Lung (tissue), 12 donors: ENCODE data around the gene INTS11. TPM values are rescaled to one million over a fixed set of nuclear protein-coding genes. Genes with fewer than 3 reads are reported as not detected.

ENCODE experiments used
- ATAC-seq: fragments of 200-7000 bp; cut with Tn5 transposase; one replicate; pipeline ENCODE4 v1.9.1; 2020; ENCODE audit warnings: moderate number of reproducible peaks; ENCODE audit not compliant: insufficient read depth, low FRiP score
- DNase-seq, 3 donors: peaks; one replicate each; pipeline ENCODE4 v3.0.0-alpha.2; 2013 to 2017
- H3K27ac ChIP-seq, 2 donors: one replicate each; pipeline ENCODE4 v1.5.1; 2013; ENCODE audit warnings: mild to moderate bottlenecking in 2 of 2, moderate library complexity in 2 of 2, control low read depth in 1 of 2, inconsistent platforms in 1 of 2, low read depth in 1 of 2, low read length in 1 of 2
- H3K27me3 ChIP-seq, 3 donors: one replicate each; pipeline ENCODE4 v1.5.1; 2013; ENCODE audit warnings: low read length in 2 of 3; ENCODE audit not compliant: control insufficient read depth in 3 of 3, insufficient read depth in 3 of 3
- H3K36me3 ChIP-seq, 4 donors: one replicate each; pipeline ENCODE4 v1.5.1; 2013; ENCODE audit warnings: low read length in 4 of 4, mild to moderate bottlenecking in 1 of 4, moderate library complexity in 1 of 4; ENCODE audit not compliant: control insufficient read depth in 4 of 4, insufficient read depth in 4 of 4
- H3K4me1 ChIP-seq, 5 donors: one replicate each; pipeline ENCODE4 v1.5.1; 2013; ENCODE audit warnings: low read length in 5 of 5, mild to moderate bottlenecking in 2 of 5, moderate library complexity in 1 of 5; ENCODE audit not compliant: control insufficient read depth in 5 of 5, insufficient read depth in 5 of 5
- H3K4me3 ChIP-seq: one replicate; pipeline ENCODE4 v1.5.1; 2013; ENCODE audit warnings: mild to moderate bottlenecking, control low read depth, moderate library complexity
- H3K9ac ChIP-seq, 2 donors: one replicate each; pipeline ENCODE4 v1.5.1; 2013; ENCODE audit warnings: low read length in 2 of 2, control low read depth in 1 of 2; ENCODE audit not compliant: insufficient read depth in 1 of 2
- H3K9me3 ChIP-seq, 4 donors: one replicate each; pipeline ENCODE4 v1.5.1; 2013; ENCODE audit warnings: low read length in 3 of 4, mild to moderate bottlenecking in 1 of 4, moderate library complexity in 1 of 4; ENCODE audit not compliant: control insufficient read depth in 4 of 4, insufficient read depth in 3 of 4
- WGBS, 2 donors: extraction: QIAGEN DNeasy Blood & Tissue Kit; methylation state at CpG; one replicate each; pipeline ENCODE4 v1.1.7; 2013; 5-methylcytosine and 5-hydroxymethylcytosine counted together
- polyA plus RNA-seq, 2 donors: library from polyadenylated mRNA; stranded (reverse); fragments of 200-250 nt; gene quantifications; one replicate each; pipeline ENCODE4 v1.2.1, GENCODE V29; 2013
- total RNA-seq, 2 donors: library from RNA; depleted of rRNA in 1 of 2; stranded (reverse); fragments of >200 nt in 1 of 2; gene quantifications; one replicate each; pipeline ENCODE4 v1.2.1, GENCODE V29; 2014 to 2021
- TF ChIP-seq, protein P1 (sequence below): IDR thresholded peaks from 2 replicates; pipeline ENCODE4 v1.5.1; 2012; ENCODE audit warnings: mild to moderate bottlenecking; ENCODE audit errors: control extremely low read depth, extremely low read depth
- donor health status: control.
- donor health status: control.
- donor health status: Bipolar disorder and iron deficiency.
- donor health status: healthy.
- donor health status: DM: yes; HTN: yes; CAD: no.

INTS11 gene
- total and polyA plus RNA-seq, 4 donors: 89.8 to 130 (median 96.7) TPM

DNA sequence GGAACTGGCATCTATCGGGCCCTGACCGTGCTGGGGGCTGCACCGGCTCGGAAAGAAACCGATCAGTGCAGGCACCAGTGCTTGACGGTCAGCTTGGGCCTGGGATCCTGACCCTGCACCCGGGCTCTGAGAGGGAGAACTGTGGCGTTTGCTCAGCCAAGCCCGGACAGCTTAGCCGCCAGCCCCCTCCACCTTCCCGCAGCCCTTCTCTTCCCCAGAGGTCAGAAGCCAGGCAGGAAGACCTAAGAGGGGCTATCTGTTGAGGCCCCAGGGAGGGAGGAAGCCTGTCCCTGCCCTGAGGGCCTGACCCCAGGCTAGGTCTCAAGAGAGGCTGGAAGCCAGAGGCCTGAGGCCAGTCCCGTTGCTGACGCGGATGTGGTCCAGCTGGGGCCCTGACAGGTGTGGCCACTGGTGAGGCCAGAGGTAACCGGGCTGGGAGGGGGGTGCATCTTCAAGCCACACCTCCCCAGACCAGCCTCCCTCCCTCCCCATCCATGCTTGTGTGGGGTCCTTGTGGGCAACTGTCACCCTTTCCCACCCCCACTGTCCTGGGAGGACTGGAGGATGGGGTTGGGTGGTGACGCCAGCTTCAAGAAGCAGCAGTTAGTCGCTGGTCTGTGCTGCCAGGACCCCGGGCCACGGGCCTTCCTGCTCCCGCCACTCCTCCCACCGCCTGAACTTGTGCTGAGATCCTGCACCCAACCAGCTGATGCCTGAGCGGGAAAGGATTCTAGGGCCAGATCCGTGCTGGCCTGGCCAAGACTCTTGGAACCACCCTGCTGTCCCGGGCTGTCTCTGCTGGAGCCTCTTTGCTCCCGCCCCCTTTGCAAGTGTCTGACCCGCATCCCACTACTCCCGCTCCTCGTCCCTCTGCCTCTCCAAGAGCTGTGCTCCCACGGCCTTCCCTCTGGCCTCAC lies 27.3 kb upstream of the INTS11 start:
- TF ChIP-seq, protein P1, sequence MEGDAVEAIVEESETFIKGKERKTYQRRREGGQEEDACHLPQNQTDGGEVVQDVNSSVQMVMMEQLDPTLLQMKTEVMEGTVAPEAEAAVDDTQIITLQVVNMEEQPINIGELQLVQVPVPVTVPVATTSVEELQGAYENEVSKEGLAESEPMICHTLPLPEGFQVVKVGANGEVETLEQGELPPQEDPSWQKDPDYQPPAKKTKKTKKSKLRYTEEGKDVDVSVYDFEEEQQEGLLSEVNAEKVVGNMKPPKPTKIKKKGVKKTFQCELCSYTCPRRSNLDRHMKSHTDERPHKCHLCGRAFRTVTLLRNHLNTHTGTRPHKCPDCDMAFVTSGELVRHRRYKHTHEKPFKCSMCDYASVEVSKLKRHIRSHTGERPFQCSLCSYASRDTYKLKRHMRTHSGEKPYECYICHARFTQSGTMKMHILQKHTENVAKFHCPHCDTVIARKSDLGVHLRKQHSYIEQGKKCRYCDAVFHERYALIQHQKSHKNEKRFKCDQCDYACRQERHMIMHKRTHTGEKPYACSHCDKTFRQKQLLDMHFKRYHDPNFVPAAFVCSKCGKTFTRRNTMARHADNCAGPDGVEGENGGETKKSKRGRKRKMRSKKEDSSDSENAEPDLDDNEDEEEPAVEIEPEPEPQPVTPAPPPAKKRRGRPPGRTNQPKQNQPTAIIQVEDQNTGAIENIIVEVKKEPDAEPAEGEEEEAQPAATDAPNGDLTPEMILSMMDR: no peak
- Histone ChIP-seq H3K27ac (peak overlapping the region in 1 of 2 donors; percentile 2), H3K36me3 (peaks cover 0 to 14% (median 5%) of the 10 kb centered on the region in 4 donors), H3K9me3 (peaks cover 0 to 2% (median 0%) of the 10 kb centered on the region in 4 donors), H3K27me3 (no peaks in the 10 kb centered on the region), H3K4me3 (no peak overlapping the region), H3K4me1 (peaks cover 0 to 31% (median 16%) of the 10 kb centered on the region in 5 donors), H3K9ac (no peak overlapping the region)
- 64 to 74% methylated on average over 28 to 29 of the region's 29 CpGs for WGBS, 2 donors
- peak; percentile 50 to 72 (median 54) for DNase-seq
- no peak for ATAC-seq

DNA sequence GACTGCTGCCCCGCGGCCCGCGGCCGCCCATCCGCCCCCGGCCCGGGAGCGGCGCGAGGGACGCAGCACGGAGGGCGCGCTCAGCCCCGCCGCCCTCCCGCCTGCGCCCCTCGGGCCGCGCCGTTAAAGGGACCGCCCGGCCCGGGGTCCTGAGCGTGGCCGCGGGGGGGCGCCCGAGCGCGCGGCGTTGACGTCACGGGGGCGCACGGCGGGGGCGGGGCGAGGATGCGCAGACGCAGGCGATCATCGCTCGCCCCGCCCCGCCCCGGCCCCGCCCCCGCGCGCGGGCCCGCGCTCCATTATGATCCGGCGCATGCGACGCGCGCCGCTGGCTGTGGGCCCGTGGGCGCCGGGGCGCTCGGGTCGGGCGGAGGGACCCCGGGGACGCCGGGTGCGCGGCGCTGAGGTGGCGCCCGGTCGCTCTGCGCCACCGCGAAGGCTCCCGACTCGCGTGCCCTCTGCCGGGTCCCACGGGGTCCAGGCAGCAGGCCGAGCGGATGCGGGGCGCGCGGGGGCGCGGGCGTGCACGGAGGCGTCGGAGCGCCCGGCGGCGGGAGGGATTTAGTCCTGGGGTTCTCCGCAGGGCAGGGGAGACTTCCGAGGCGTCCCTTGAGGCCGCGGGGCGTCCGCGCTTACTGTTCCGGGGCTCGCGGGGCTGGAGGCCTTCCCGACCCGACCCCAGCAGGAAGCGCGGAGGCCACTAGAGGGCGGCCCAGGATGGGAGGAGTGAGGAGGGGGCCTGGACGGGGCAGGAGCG lies 25.0 kb upstream of the INTS11 start, which contains the start of gene DVL1:
TSS of gene DVL1 (minus strand) at position 163 of the 757 bp plus-strand sequence. CDS start 353 bp downstream, outside the sequence.
- Histone ChIP-seq H3K4me3 (peak within 1 kb of the TSS; percentile 78), H3K4me1 (peaks cover 0 to 35% (median 21%) of the 10 kb centered on the region in 5 donors), H3K36me3 (peaks cover 0 to 10% (median 5%) of the 10 kb centered on the region in 4 donors), H3K9ac (peak within 1 kb of the TSS in 1 of 2 donors; percentile 5), H3K27ac (peak within 1 kb of the TSS; percentile 82 to 86), H3K9me3 (peaks cover 0 to 2% (median 0%) of the 10 kb centered on the region in 4 donors), H3K27me3 (no peaks in the 10 kb centered on the region)
- ATAC-seq (peak; percentile 42), DNase-seq (peak; percentile 79 to 86 (median 84))
- WGBS, 2 donors: 0 to 1% methylated on average over 26 to 121 of the region's 122 CpGs
- TF ChIP-seq, protein P1: no peak

DNA sequence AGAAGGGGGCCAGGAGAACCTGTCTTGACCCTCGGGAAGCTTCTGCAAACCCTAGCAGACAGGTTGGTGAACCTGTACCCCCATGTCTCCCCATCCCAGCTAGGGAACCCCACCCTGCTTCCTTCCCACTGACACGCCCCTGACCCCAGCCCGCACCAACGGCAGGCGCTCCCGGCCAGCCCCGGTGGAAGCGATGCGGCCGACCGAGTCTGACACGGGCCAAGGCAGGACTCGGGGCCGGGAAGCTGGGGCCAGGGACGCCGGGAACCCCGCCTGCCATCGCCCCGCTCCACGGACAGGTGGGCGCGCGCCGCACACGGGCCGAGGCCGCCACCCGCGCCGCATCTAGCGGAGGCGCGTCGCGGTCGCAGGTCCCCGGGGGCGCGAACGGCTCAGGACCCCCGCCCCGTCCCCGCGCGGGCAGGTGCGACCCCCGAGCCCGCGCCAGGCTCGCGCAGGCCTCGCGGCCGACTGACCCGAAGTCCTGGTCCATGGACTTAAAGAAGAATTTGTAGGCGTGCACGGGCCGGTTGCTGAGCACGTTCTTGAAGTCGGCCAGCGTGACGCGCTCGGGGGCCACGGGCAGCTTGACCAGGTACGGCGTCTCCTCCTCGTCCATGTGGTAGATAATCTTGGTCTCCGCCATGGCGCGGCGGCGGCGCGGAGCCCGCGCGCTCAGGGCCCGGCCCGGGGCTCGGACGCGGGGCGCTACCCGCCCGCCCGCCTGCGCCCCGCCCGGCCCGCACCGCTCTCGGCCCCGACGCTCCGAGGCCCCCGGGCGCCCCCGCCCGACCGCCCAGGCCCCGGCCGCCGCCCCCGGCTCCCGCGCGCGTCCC lies 24.2 kb upstream of the INTS11 start:
- no peak for ATAC-seq
- DNase-seq: peak in 1 of 3 donors; percentile 42
- peaks cover 0 to 35% (median 21%) of the 10 kb centered on the region in 5 donors for H3K4me1 ChIP-seq
- no peaks in the 10 kb centered on the region for H3K9me3 ChIP-seq
- WGBS, 2 donors: 1% methylated on average over 69 to 109 of the region's 109 CpGs
- peaks cover 0 to 8% (median 3%) of the 10 kb centered on the region in 4 donors for H3K36me3 ChIP-seq
- peak overlapping the region; percentile 25 to 77 for H3K27ac ChIP-seq
- peak overlapping the region in 1 of 2 donors; percentile 5 for H3K9ac ChIP-seq
- TF ChIP-seq, protein P1: no peak
- peak overlapping the region; percentile 78 for H3K4me3 ChIP-seq
- H3K27me3 ChIP-seq: no peaks in the 10 kb centered on the region
